Stimulated activated CD8-positive, alpha-beta memory T cell treated with anti-CD3 and anti-CD28 coated beads, Interleukin-7, amount 100 ng/mL, for 1 hour (primary cell): ENCODE measurements around the gene MIER2.
"Not testable (repeated sequence)": the region's sequence is repeated elsewhere in the genome, so short reads cannot be mapped to it uniquely, and the experiment has no call there.

ENCODE experiments used
- DNase-seq, 2 donors: peaks; one replicate each; pipeline ENCODE4 v3.0.0-alpha.2; 2020; ENCODE audit warnings: low read depth in 2 of 2

The MIER2 gene

GRCh38 chr19:344625-345319 lies at the start of gene MIER2:
Gene MIER2 (minus strand): TSS chr19:344796. CDS start chr19:344782, 14 bp downstream.
- peak; percentile 85 to 86 for DNase-seq

- not testable (repeated sequence) for DNase-seq
Observed at GRCh38 chr19:393560-393959, 49.0 kb upstream of the MIER2 start.

- DNase-seq: no peak
Observed at GRCh38 chr19:392375-392970, 47.9 kb upstream of the MIER2 start.

- no peak for DNase-seq
Observed at GRCh38 chr19:391726-392374, 47.3 kb upstream of the MIER2 start.

- no peak for DNase-seq
Observed at GRCh38 chr19:391207-391557, 46.6 kb upstream of the MIER2 start.

GRCh38 chr19:390386-391206 lies 46.0 kb upstream of the MIER2 start:
- DNase-seq: no peak

GRCh38 chr19:389935-390289 lies 45.3 kb upstream of the MIER2 start:
- no peak for DNase-seq

GRCh38 chr19:389255-389934 lies 44.8 kb upstream of the MIER2 start:
- no peak for DNase-seq

GRCh38 chr19:388691-389090 lies 44.1 kb upstream of the MIER2 start:
- no peak for DNase-seq

- DNase-seq: no peak
Observed at GRCh38 chr19:387777-388176, 43.2 kb upstream of the MIER2 start.

- not testable (repeated sequence) for DNase-seq
Observed at GRCh38 chr19:386632-387301, 42.2 kb upstream of the MIER2 start.

- DNase-seq: not testable (repeated sequence)
Observed at GRCh38 chr19:386189-386588, 41.6 kb upstream of the MIER2 start.

GRCh38 chr19:384799-385169 lies 40.2 kb upstream of the MIER2 start:
- no peak for DNase-seq

GRCh38 chr19:383922-384798 lies 39.6 kb upstream of the MIER2 start:
- no peak for DNase-seq

GRCh38 chr19:383040-383439 lies 38.4 kb upstream of the MIER2 start:
- DNase-seq: no peak

- DNase-seq: not testable (repeated sequence)
Observed at GRCh38 chr19:382578-382977, 38.0 kb upstream of the MIER2 start.

GRCh38 chr19:381901-382300 lies 37.3 kb upstream of the MIER2 start:
- not testable (repeated sequence) for DNase-seq

GRCh38 chr19:380618-381219 lies 36.1 kb upstream of the MIER2 start:
- DNase-seq: not testable (repeated sequence)

- DNase-seq: no peak
Observed at GRCh38 chr19:379796-380195, 35.2 kb upstream of the MIER2 start.

- DNase-seq: no peak
Observed at GRCh38 chr19:378706-379105, 34.1 kb upstream of the MIER2 start.
